Activated naive CD4-positive, alpha-beta T cell (primary cell): ENCODE results near the gene ENO2.
A peak's percentile ranks its signal among the peaks of the same experiment; 100 is the strongest.
"Not testable (repeated sequence)": the region's sequence is repeated elsewhere in the genome, so short reads cannot be mapped to it uniquely, and the experiment has no call there.

Experiments used
- DNase-seq, 4 experiments: peaks; one replicate each; lab custom pipeline; 2025; lab: John Stamatoyannopoulos, UW

The ENO2 gene

GRCh38 chr12:6914246-6914946 is at the start of gene ENO2:
Gene ENO2 (plus strand): TSS chr12:6914580. CDS start chr12:6915833, 1,253 bp downstream.
- DNase-seq: peak; percentile 34 to 79 (median 65)

DNA sequence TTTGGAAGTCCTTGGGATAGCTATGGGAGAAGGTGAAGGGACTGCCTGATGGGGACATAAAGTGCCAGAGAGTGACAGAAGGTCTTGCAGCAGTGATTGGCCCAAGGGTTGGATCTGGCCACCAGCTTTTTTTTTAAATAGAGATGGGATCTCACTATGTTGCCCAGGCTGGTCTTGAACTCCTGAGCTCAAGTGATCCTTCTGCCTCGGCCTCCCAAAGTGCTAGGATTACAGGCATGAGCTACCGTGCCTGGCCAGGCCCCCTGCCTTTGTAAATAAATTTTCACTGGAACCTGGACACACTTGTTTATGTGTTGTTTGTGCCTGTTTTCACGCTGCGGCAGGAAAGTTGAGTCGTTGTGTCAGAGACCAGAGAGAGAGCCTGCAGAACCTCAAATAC is 49.1 kb upstream of the ENO2 start:
- not testable (repeated sequence) for DNase-seq

GRCh38 chr12:6866163-6866919 is 48.0 kb upstream of the ENO2 start:
- no peak for DNase-seq

DNA sequence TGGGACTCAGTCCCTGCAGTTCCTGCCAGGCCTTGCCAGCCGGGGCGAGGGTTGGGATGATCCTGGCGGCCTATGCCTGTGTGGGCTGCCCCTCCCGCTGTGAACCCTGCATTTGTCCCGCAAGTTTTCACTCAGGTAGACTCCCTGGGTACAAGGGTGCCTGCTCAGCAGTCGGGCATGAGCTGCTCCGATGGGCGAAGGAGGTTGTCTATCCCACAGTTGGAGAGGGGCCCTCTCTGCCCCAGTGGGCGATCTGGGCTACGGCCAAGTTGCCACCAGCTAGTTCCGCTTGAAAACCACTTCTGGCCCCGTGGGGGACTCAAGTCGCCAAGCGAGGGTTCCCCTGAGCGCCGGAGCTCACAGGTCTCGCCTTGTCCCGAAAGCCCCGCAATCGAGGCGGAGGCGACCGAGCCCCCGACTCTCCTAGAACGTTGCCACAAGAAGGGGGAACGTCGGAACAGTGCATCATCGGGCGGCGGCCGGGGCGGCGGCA is 47.4 kb upstream of the ENO2 start:
- no peak for DNase-seq

- DNase-seq: peak; percentile 45 to 70 (median 54)
These were observed 46.8 kb upstream of the ENO2 start, which contains the start of gene TPI1 for GRCh38 chr12:6867413-6868210. Gene TPI1 (plus strand): TSS chr12:6867531. CDS start chr12:6867567, 36 bp downstream.

DNA sequence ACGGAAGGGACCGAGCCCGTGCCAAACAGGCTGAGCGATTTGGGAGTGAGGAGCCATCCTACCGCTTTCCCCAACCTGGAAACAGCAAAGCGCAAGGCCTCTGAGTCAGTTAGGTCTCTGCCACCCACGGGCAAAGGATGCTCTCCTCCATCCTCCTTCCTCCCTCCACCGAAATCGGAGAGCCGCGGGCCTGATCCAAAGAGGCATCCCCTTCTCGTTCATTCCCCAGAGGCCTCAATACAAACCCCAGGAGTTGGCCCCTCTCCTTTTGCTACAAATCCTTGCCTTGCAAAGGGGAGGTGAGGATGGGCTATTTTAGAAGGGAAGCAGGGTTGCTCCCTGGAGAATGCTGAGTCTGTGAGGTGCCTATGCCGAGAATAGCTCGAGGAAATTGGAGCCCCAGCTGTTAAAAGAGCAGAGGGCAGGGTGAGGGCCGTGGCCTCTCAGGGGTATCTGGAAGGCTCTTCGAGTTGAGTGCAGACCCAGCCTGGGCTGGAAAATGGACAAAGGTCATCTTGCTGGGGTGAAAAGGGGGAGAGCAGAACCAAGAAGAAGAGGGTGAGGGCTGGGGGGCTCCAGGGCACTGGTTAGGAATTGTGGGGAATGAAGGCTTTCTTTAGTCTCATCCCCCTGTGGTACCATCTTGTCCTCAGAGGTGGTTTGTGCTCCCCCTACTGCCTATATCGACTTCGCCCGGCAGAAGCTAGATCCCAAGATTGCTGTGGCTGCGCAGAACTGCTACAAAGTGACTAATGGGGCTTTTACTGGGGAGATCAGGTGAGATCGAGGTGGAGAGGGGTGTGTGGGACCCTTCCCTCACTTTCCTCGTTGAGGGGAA is 46.0 kb upstream of the ENO2 start:
- DNase-seq: no peak

GRCh38 chr12:6869049-6870021 is 45.0 kb upstream of the ENO2 start:
- peak; percentile 59 to 81 (median 70) for DNase-seq

DNA sequence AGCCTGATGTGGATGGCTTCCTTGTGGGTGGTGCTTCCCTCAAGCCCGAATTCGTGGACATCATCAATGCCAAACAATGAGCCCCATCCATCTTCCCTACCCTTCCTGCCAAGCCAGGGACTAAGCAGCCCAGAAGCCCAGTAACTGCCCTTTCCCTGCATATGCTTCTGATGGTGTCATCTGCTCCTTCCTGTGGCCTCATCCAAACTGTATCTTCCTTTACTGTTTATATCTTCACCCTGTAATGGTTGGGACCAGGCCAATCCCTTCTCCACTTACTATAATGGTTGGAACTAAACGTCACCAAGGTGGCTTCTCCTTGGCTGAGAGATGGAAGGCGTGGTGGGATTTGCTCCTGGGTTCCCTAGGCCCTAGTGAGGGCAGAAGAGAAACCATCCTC is 44.1 kb upstream of the ENO2 start:
- DNase-seq: not testable (repeated sequence)

DNA sequence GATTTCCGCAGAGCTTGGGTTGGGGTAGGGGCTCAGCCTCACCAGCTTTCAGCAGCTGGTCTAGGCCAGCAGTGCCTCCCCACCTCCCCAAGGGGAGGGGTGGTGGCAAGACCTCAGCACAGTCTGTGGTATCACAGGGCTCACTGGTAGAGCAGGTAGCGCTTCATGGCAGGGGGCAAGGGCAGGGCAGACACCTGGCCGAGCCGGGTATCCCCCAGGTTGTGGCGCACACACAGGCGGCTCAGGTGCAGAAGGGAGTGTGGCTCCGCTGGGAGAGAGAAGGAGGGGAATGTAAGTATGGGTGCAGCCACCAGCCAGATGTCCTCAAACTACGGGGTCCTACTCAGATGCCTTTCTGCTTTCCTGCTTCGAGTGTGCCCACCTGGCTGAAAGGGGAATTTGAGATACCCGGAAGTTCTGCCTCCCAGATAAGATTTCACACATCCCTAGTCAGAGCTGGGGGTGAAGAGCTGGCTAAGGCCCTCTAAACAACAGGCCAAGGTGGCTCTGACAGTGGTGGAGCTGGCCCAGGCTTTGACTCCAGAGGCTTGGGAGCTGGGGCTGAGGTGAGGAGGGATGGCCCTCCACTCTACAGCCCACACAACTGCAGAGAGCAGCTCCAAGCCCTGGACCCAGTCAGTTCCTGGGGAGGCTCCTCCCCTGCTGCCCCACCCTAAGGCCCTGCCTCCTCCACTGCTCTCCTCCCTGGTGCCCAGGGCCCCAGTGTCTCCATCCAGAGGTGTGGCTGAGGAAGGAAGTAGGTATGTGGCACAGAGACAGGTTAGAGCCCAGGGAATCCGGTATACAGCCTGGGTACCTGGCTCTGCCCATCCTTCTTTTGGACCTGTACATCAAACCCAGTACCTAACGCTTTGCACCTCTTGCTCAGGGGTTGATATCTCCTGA is 43.1 kb upstream of the ENO2 start:
- no peak for DNase-seq

DNA sequence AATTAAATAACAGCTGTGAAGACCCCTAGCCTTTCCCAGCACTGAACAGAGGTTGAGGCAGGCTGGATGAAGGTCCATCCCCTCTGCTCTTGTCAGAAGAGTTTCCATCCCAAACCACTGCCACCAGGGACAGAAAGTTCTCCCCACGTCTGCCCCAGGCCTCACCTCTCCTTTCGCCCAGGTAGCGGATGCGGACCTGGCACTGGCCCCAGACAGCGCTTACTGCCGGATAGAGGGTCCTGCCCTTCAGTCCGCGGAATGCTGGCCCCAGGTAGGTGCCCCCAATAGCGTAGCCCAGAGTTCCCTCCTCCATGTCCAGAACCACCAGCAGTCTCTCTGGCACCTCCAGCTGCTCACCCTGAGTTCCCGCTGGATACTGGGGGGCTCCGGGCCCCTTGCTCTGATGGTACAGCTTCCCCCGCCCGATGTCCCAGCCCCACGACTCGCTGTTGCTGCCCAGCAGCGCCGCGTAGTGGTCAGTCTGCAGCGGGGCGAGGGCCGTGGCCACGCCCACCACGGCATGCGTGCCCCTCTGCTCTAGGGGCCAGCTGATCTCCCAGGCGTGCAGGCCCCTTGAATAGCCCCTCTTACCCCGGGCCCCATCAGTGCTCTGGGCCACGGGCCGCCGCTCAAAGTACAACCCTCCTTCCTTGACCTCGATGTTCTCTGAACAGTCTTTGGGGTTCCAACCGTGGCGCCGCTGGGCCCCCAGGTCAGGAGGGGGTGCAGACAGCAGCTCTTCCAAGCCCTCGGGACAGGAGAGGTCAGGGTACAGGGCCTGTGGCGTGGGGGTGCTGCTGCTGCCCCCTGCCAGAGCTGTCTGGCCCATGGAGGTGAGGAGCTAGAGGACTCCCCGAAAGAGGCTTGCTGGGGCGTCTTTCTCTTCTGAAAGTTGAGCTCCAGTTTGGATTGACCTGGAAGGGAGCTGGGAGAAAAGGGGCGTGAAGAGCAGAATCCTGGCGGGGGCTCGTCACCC is 42.0 kb upstream of the ENO2 start:
- peak; percentile 64 to 83 (median 67) for DNase-seq

DNA sequence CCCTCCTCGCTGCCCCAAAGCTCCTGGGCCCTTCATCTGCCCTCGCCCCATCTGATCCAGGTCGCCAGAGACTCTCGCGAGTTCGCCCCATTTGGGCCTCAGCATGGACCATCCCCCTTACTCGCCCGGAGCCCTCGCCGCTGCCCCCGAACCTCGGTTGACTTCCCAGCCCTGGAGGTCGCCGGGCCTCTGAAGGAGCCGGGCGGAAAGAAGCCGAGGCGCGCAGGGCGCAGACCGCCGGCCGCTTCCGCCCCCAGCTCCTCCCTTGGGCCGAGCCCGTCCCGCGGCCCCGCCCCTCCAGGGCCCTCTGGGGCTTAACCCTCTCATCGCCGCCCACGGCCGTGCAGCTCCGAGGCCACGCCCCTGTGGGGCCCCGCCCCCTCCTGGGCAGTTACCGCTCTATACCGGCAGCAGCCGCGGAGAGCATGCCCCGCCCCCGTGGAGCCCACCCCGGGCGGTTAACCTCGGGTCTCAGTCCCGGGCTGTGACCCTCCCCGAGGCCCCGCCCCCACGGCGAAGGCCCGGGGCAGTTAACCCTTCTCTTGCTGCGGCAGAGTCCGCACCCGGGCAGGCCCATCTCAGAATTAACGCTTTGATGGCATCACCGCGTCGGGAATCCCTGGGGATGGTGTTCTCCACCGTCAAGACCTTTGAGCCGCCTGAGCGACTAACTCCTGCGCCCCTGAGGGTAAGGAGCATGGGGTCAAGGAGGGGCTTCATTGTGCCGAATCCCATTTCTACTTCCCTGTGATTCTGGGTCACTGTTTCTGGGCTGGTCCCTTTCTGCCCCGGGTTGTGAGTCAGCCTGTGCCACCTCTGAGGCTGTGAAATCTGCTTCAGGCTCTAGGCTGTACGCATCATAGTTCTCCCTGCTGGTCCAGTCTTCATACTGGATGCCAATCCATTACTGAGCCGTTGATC is 41.0 kb upstream of the ENO2 start, which contains the start of gene SPSB2:
Gene SPSB2 (minus strand): TSS at position 210 of the 921 bp plus-strand sequence. CDS start 402 bp downstream, outside the sequence.
- DNase-seq: peak; percentile 93 to 99 (median 96)

DNA sequence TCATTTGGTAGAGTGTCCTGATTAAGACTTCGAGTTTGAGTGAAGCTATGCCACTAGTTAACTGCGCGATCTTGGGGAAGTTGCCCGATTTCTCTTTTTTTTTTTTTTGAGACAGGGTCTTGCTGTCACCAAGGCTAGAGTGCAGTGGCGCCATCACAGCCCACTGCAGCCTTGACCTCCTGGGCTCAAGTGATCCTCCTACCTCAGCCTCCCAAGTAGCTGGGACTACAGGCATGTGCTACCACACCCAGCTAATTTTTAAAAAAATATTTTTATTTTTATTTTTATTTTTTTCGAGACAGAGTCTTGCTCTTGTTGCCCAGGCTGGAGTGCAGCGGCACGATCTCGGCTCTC is 40.4 kb upstream of the ENO2 start:
- not testable (repeated sequence) for DNase-seq

DNA sequence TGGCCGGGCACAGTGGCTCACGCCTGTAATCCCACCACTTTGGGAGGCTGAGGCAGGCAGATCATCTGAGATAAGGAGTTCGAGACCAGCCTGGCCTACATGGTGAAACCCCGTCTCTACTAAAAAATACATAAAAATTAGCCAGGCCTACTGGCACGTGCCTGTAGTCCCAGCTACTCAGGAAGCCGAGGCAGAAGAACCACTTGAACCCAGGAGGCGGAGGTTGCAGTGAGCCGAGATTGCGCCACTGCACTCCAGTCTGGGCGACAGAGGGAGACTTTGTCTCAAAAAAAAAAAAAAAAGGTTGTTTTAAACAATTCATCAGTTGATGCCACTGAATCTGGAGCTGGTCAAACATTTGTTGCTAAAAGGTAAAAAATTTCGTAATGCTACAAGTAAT is 34.6 kb upstream of the ENO2 start:
- not testable (repeated sequence) for DNase-seq

- no peak for DNase-seq
These were observed 31.1 kb upstream of the ENO2 start for GRCh38 chr12:6883252-6883651.

DNA sequence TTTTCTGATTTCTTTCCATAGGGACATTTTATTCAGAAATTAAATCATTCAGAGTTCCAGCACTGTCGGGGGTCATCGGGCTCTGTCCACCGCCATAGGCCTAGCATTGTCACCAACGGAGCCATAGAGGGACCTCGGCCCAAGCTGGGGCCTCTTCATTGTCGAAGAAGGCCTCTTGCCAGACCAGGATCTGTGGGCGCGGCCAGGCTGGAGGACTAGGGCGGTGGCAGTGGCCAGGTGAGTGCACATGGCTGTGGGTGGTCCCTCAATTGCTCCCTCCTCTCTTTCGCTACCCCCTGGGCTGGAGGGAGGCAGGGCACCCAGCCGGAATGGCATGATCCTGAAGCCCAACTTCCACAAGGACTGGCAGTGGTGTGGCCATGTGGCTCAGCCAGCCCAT is 30.7 kb upstream of the ENO2 start:
- no peak for DNase-seq

DNA sequence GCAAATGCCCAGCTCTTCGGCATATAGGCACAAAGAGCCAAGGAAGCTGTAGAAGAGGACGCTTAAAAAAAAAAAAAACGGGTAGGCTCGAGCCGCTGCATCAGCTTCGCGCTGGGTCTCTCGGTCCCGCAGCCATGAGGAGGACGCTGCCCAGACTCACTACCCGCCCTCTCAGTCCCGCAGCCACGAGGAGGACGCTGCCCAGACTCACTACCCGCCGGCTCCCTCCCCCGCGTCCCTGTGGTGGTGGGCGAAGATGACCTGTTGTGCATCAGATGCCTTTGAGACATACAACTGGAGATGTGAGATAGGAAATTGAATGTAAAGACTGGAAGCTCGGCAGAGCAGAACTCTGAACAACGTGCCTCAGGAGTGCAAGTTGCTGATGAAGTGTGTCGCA is 29.8 kb upstream of the ENO2 start:
- no peak for DNase-seq
